GM12892 (cell line): Measurements from ENCODE around the gene MAGI2.

Source experiments
- POLR2A ChIP-seq: IDR thresholded peaks from 2 replicates; pipeline ENCODE4 v1.6.1; 2011; ENCODE audit warnings: low read depth, low read length, control low read depth
- POLR2AphosphoS5 ChIP-seq: IDR thresholded peaks from 2 replicates; pipeline ENCODE4 v1.6.1; 2011; ENCODE audit warnings: low read depth, low read length, control low read depth
- TAF1 ChIP-seq: IDR thresholded peaks from 2 replicates; pipeline ENCODE4 v1.6.1; 2011; ENCODE audit warnings: low read depth, mild to moderate bottlenecking, control low read depth, low read length, borderline replicate concordance

GRCh38 chr7:78080241-78080640 lies 1373.2 kb downstream of the MAGI2 start:
- TF ChIP-seq TAF1 (no peak), POLR2A (no peak), POLR2AphosphoS5 (no peak)
